ENCODE measurements around the gene CHCT1. TPM values are rescaled to one million over a fixed set of nuclear protein-coding genes. Genes with fewer than 3 reads are reported as not detected.
A peak's percentile ranks its signal among the peaks of the same experiment; 100 is the strongest.

CHCT1 gene
- total RNA-seq, 1 donor from 2014 or later, result not detected

DNA sequence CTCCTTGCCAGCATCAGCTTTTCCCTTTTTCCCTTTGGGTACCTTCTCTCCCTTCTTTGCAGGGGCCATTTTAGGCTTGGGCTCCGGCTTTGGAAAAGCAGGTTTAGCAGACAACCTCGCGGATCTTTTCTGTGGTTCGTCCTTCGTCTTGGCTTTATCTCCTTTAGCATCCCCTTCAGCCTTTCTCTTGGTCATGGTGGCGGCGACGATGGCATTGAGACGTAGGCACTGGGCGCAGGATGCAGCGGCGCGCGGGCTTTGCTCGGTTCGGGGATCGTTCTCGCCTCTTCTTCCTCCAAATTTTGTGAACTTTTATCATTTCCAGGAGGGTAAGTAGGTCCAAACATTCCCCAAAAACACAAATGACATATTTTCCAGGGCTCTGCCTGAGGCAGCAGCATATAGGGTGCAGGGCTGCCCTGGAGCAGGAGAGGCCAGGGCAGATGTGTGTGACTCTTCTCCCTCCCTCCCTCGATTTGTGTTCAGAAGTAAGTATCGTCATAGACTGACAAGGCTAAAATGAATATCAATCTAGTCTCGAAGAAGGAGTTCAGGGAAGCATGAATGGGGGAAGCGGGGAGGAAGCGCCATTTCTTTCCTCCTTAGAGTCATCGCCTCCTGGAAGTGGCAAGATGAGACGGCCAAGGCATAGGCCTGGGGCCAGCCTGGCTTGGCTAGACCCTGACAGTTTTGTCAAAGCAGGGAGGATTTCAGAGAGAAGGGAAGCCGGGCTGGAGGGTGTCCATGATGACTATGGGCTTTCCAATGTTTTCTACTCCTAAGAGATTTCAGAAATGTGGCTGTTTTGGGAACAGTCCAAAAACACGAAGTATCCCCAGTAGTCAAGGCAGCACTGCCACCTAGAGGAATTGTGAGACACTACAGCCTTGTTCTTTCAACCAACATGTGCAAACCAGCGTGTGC, 13.2 kb downstream of the CHCT1 start:
- DNase-seq (ENCODE audit: low read depth), result peak; percentile 38
- TF ChIP-seq, protein P1, sequence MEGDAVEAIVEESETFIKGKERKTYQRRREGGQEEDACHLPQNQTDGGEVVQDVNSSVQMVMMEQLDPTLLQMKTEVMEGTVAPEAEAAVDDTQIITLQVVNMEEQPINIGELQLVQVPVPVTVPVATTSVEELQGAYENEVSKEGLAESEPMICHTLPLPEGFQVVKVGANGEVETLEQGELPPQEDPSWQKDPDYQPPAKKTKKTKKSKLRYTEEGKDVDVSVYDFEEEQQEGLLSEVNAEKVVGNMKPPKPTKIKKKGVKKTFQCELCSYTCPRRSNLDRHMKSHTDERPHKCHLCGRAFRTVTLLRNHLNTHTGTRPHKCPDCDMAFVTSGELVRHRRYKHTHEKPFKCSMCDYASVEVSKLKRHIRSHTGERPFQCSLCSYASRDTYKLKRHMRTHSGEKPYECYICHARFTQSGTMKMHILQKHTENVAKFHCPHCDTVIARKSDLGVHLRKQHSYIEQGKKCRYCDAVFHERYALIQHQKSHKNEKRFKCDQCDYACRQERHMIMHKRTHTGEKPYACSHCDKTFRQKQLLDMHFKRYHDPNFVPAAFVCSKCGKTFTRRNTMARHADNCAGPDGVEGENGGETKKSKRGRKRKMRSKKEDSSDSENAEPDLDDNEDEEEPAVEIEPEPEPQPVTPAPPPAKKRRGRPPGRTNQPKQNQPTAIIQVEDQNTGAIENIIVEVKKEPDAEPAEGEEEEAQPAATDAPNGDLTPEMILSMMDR (conservative IDR thresholded peaks at IDR 0.05; ENCODE audit: low read depth, low read length), result peak; percentile 94
- no peak overlapping the region for H3K4me3 ChIP-seq (ENCODE audit: low read depth, low read length)

DNA sequence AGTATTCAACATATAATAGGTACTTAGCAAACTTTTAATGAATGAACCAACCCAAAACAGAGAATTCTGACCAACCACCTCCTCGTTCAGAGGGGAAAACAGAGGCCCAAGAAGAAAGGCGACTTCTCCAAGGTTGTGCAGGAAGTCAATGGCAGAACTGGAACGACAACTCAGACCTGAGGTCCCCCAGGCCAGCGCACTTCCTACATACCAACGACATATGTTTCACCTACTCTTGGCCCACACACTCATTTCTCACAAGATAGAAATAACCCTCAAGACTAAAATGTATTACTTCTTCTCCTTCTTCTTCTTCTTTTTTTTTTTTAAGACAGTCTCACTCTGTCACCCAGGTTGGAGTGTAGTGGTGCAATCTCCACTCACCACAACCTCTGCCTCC, 14.4 kb downstream of the CHCT1 start:
- TF ChIP-seq, protein P1 (conservative IDR thresholded peaks at IDR 0.05; ENCODE audit: low read depth, low read length), result no peak
- no peak for DNase-seq (ENCODE audit: low read depth)
- no peak overlapping the region for H3K4me3 ChIP-seq (ENCODE audit: low read depth, low read length)

DNA sequence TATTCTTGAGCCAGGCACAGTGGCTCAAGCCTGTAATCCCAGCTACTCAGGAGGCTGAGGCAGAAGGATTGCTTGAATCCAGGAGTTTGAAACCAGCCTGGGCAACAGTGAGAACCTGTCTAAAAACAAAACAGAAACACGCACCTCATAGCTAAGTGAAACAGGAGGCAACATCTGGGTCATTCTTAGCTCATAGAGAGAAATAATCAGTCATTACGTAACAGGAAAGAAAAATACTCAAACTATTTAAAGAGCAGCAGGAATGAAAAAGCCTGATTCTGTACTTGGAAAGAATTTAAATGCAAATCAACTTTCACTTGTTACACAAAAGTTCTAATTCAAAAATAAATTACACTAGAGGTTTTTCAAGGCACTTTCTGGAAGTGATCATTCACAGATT, 17.2 kb downstream of the CHCT1 start:
- H3K4me3 ChIP-seq (ENCODE audit: low read depth, low read length), result no peak overlapping the region
- no peak for DNase-seq (ENCODE audit: low read depth)
- TF ChIP-seq, protein P1 (conservative IDR thresholded peaks at IDR 0.05; ENCODE audit: low read depth, low read length), result no peak

DNA sequence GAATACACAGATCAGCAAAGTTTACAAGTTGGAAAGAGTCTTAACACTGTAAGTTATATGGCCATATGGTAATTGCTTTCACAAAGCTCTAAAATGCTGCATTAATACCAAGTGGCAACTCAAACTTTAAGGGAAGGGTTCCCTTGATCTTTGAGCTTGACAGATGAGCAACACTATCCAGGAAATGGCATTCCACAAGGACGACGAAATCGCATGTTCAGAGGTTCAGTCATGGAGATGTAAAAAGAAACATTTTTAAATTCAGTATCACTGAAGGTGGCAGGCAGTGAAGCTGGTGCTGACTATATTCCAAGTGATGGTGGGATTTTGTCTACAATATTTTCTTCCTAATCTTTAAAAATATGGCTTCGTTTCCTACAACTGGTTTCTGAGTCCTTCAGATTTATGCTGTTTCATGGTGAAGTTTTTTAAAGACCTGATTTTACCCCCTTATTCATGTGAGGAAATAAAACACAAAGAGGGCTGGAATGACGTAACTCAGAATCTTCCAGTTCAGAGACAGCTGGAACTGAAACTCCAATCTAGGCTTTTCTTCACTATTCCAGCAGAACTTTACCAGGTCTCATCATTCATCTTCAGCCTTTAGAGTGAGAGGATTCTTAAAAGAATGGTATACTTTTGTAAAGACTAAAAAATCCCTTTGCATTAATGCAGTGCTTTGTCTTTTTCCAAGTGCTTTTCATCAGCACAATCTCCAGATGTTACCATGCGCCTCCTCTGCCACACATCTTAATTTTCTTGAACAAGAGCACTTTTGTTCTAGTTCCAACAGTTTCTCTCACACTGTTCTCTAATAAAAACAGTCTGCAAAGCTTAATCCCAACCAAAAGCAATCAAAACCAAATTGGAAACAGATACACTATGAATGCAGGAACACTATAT, 20.2 kb downstream of the CHCT1 start:
- no peak for DNase-seq (ENCODE audit: low read depth)
- TF ChIP-seq, protein P1 (conservative IDR thresholded peaks at IDR 0.05; ENCODE audit: low read depth, low read length), result no peak

DNA sequence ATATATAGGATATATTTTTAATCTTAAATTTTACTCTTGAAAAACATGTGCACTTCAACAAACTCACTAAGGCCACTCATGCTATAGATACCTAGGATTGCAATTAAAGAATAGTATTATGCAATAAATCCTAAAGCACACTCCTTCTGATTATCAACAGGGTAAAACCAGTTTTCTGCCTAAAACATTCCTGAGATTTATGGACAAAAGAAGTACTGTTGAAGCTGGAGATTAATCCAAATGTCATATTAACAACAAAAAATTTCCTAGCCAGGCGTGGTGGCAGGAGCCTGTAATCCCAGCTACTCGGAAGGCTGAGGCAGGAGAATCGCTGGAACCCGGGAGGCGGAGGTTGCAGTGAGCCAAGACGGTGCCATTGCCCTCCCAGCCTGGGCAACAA, 21.4 kb downstream of the CHCT1 start:
- no peak overlapping the region for H3K4me3 ChIP-seq (ENCODE audit: low read depth, low read length)
- DNase-seq (ENCODE audit: low read depth), result no peak
- TF ChIP-seq, protein P1 (conservative IDR thresholded peaks at IDR 0.05; ENCODE audit: low read depth, low read length), result no peak

More for the DNA sequence above, 20.2 kb downstream of the CHCT1 start:
- no peak overlapping the region for H3K4me3 ChIP-seq (ENCODE audit: low read depth, low read length)

DNA sequence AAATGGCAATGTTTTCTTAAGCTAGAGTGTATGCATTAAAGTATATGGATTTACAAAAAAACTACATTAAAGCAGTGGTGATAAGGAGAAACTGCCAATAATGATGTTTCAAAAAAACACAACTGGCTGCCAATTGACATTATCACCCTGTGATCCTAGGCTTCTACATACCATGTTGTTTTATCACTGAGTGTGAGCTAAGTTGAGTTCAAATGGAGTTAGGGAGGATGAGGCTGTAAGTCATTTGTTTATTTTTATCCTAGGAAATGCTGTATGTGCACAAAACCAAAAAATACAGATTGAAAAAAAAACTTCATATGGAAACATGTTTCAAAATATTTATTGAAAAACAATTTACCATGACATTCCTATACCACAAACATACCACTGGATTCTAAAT, 22.9 kb downstream of the CHCT1 start:
- no peak for DNase-seq (ENCODE audit: low read depth)
- no peak overlapping the region for H3K4me3 ChIP-seq (ENCODE audit: low read depth, low read length)
- TF ChIP-seq, protein P1 (conservative IDR thresholded peaks at IDR 0.05; ENCODE audit: low read depth, low read length), result no peak
